Fibroblast of villous mesenchyme (primary cell): Measurements from ENCODE around the gene ATP1A2. TPM values are rescaled to one million over a fixed set of nuclear protein-coding genes. Genes with fewer than 3 reads are reported as not detected.

Experiments used
- DNase-seq: peaks from one replicate; pipeline ENCODE4 v3.0.0-alpha.2; 2010; ENCODE audit warnings: low read depth
- H3K4me3 ChIP-seq: 2 replicates; pipeline ENCODE4 v1.5.1; 2011; ENCODE audit warnings: low read depth, mild to moderate bottlenecking, low read length
- total RNA-seq: library from RNA; depleted of rRNA; stranded (reverse); fragments of >200 nt; gene quantifications from 2 replicates; pipeline ENCODE4 v1.2.3, GENCODE V29; 2012
- TF ChIP-seq, protein P1 (sequence below): IDR thresholded peaks from 2 replicates; pipeline ENCODE4 v1.5.1; 2012; ENCODE audit warnings: low read depth, mild to moderate bottlenecking, low read length; ENCODE audit not compliant: insufficient read depth

ATP1A2 gene
- total RNA-seq, 1 donor, result not detected

DNA sequence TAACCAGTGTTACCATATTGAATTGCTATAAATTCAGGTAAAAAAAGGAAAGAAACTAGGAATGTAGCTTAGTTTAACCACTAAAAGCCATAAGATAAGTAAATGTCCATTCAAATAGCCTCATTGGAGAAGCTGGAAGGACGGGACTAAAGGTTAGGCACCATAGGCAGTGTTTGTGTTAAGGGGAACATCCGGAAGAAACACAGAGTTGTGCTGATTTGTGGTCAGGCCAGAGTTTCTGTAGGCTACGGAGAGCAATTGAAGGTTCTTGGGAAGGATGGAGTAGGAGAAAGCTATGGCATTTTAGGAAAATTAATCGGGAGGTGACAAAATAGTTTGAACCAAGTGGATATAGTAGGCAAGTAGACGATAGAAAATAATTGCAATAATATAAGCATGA is 44.3 kb upstream of the ATP1A2 start:
- no peak for DNase-seq
- no peak overlapping the region for H3K4me3 ChIP-seq
- TF ChIP-seq, protein P1, sequence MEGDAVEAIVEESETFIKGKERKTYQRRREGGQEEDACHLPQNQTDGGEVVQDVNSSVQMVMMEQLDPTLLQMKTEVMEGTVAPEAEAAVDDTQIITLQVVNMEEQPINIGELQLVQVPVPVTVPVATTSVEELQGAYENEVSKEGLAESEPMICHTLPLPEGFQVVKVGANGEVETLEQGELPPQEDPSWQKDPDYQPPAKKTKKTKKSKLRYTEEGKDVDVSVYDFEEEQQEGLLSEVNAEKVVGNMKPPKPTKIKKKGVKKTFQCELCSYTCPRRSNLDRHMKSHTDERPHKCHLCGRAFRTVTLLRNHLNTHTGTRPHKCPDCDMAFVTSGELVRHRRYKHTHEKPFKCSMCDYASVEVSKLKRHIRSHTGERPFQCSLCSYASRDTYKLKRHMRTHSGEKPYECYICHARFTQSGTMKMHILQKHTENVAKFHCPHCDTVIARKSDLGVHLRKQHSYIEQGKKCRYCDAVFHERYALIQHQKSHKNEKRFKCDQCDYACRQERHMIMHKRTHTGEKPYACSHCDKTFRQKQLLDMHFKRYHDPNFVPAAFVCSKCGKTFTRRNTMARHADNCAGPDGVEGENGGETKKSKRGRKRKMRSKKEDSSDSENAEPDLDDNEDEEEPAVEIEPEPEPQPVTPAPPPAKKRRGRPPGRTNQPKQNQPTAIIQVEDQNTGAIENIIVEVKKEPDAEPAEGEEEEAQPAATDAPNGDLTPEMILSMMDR, result no peak

DNA sequence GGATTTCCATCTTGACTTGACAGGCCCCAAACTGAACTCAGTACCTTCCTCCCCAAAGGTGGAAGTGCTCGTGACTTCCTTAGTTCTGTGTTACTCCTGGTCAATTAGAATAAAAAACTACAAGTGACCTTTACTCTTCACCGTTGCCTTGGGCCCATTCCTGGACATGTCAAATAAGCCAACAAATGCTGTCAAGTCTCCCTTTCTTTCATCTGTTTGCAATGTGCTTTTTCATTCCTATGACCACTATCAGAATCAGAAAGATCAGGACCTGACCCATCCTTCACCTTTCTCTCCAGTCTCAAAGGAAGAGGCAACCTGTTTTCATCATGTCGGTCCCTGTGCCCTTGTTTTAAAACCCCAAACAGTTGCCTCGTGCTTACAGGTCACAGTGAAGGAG is 40.7 kb upstream of the ATP1A2 start:
- H3K4me3 ChIP-seq, result no peak overlapping the region
- no peak for DNase-seq
- TF ChIP-seq, protein P1, result no peak

DNA sequence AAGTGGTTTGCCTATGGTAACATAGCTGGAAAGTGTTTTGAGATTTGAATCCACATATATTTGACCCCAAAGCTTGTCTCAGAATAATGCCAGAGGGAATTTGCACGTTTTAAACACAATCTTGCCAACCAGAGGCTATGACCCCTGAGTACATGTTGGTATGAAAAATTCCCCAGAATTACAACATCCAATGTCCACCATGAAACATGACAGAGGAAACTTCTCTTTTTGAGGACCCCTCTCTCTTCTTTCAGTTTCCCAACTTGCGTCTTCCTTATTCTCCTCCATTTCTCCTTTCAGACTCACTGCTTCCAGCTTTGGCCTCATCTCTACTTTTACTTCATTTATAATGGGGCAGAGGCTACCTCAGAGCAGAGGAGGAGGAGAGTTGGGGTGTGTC is 39.7 kb upstream of the ATP1A2 start:
- H3K4me3 ChIP-seq, result no peak overlapping the region
- no peak for DNase-seq
- TF ChIP-seq, protein P1, result no peak

DNA sequence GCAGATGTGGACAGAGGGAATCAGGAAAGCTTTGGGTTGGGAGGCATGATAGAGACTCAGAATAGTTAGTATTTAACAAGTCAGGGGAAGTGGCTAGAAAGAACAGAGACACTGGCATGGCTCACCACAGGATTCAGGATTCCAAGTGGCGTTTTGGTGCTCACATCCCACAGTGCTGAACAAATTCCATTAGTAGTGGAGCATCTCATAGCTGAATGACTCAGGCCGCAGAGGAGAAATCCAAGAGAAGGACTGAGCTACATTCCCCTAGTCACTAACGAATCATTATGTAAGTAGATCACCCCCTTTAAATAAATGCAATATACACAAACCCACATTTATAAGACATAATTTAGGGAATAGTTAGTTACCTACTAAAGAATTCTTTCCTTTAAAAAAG is 39.3 kb upstream of the ATP1A2 start:
- H3K4me3 ChIP-seq, result no peak overlapping the region
- no peak for DNase-seq
- TF ChIP-seq, protein P1, result no peak

DNA sequence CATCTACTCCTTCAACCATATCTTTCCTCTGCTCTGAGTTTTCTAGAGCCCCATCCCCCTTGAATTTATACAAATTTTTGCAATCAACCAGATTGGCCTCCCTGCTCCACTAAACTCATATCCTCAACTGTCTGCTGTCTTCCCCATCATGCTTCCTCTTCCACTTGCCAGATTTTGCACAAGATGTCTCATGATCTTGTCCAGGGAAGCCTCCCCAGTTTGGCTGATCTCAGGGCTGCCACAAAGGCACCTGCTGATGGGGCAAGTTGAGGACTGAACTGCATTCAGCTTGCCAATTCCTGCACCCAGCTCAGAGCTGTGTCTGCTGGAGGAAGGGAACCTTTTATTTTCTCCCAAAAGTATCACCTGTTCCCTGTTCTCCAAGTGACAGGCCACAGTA is 38.1 kb upstream of the ATP1A2 start:
- DNase-seq, result no peak
- TF ChIP-seq, protein P1, result no peak
- H3K4me3 ChIP-seq, result no peak overlapping the region

DNA sequence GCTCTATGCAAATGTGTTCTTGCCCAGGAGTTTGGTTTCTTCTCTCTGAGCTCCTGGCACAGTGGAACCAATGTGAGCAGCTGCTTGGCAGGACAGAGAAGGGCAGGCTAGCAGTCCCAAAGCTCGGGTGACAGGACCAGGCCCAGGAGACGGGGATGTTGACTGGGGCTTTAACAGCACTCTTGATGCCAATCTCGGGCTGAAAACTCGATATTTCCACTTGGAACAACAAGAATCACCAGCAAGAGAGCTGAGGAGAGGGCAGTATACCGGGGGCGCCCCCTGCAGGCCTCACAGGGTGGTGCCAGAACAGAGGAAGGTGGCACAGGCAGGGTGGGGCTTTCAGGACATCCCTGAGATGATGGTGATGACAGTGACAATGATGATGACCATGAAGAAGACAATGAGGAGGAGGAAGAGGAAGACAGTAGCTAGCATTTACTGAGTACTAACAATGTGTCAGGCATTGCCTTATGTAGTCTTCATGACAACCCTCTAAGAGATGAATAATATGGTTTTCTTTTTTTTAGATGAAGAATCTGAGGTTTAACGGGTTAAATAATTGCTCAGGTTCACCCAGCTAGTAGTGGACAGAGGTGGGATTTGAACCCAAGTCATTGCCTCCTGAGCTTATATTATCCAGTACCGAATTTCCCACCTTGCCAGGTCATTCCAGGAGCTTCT is 36.9 kb upstream of the ATP1A2 start:
- H3K4me3 ChIP-seq, result no peak overlapping the region
- TF ChIP-seq, protein P1, result peak; percentile 87
- peak; percentile 18 for DNase-seq

DNA sequence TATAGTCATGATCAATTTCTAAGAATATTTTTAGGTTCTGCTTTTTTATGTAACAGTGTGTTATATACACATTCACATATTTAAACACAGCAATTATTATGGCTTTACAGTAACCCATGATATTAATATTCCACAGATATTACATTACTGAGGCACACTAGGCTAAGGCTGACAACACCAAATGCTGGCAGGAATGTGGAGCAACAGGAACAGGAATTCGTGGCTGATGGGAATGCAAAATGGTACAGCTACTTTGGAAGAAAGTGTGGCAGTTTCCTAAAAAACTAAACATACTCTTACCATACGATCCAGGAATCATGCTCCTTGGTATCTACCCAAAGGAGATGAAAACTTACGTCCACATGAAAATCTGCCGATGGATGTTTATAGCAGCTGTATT is 36.1 kb upstream of the ATP1A2 start:
- TF ChIP-seq, protein P1, result peak; percentile 6
- H3K4me3 ChIP-seq, result no peak overlapping the region
- no peak for DNase-seq
